ENCODE measurements around the gene KRTAP12-3.

KRTAP12-3 gene

GRCh38 chr21:44618909-44619308 lies 38.8 kb upstream of the KRTAP12-3 start:
- TF ChIP-seq GATA3 (IDR thresholded peaks at IDR 0.05; ENCODE audit: low read depth, low read length) = no peak
- TF ChIP-seq GATA2 (IDR thresholded peaks at IDR 0.05; ENCODE audit: low read depth, low read length) = no peak

DNA sequence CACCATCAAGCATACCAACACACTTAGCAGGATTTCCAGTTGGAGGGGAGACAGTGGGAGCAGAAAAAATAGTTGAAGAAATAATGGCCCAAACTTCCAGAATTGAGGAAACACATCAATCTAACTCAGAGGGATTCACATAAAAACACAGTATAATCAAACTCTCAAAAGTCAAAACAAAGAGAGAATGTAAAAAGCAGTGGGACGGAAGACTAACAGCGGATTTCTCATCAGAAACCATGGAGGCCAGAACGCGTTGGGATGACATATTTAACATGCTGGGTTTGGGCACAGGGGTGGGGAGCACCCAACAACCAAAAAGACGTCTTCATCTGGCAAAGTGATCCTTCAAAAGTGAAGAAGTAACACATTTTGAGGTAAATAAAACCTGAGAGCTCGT lies 37.8 kb upstream of the KRTAP12-3 start:
- no peak for TF ChIP-seq GATA2 (IDR thresholded peaks at IDR 0.05; ENCODE audit: low read depth, low read length)
- no peak for TF ChIP-seq GATA3 (IDR thresholded peaks at IDR 0.05; ENCODE audit: low read depth, low read length)

GRCh38 chr21:44623575-44623974 lies 34.2 kb upstream of the KRTAP12-3 start:
- TF ChIP-seq GATA3 (IDR thresholded peaks at IDR 0.05; ENCODE audit: low read depth, low read length) (no peak), GATA2 (IDR thresholded peaks at IDR 0.05; ENCODE audit: low read depth, low read length) (no peak)

GRCh38 chr21:44625756-44626155 lies 32.0 kb upstream of the KRTAP12-3 start:
- no peak for TF ChIP-seq GATA2 (IDR thresholded peaks at IDR 0.05; ENCODE audit: low read depth, low read length)
- no peak for TF ChIP-seq GATA3 (IDR thresholded peaks at IDR 0.05; ENCODE audit: low read depth, low read length)

GRCh38 chr21:44626262-44626661 lies 31.5 kb upstream of the KRTAP12-3 start:
- TF ChIP-seq GATA3 (IDR thresholded peaks at IDR 0.05; ENCODE audit: low read depth, low read length) (no peak), GATA2 (IDR thresholded peaks at IDR 0.05; ENCODE audit: low read depth, low read length) (no peak)

- TF ChIP-seq GATA3 (IDR thresholded peaks at IDR 0.05; ENCODE audit: low read depth, low read length) (no peak), GATA2 (IDR thresholded peaks at IDR 0.05; ENCODE audit: low read depth, low read length) (no peak)
Observed at GRCh38 chr21:44626673-44627143, 31.0 kb upstream of the KRTAP12-3 start, which contains the start of gene KRTAP10-9. Gene KRTAP10-9, plus strand, starts transcription at chr21:44627093. Its CDS starts 79 bp downstream, at chr21:44627172.

- no peak for TF ChIP-seq GATA2 (IDR thresholded peaks at IDR 0.05; ENCODE audit: low read depth, low read length)
- no peak for TF ChIP-seq GATA3 (IDR thresholded peaks at IDR 0.05; ENCODE audit: low read depth, low read length)
Observed at GRCh38 chr21:44628707-44629391, 28.9 kb upstream of the KRTAP12-3 start.

DNA sequence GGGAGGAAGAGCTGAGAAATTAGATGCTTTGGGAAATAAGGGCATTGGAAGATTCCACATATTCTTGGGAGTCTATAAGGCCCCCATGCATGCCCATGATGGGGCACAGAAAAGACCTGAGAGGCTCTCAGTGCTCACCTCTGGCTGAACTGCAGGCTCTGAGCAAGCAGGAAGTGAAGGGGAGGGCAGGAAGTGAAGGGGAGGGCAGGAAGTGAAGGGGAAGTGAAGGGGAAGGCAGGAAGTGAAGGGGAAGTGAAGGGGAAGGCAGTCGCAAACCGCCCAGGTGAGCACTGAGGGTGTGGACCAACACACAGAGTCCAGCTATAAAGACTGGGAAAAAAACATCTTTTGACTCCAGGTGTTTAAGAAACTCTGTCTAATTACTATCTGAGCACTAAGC lies 27.3 kb upstream of the KRTAP12-3 start:
- TF ChIP-seq GATA3 (IDR thresholded peaks at IDR 0.05; ENCODE audit: low read depth, low read length) (no peak), GATA2 (IDR thresholded peaks at IDR 0.05; ENCODE audit: low read depth, low read length) (no peak)

DNA sequence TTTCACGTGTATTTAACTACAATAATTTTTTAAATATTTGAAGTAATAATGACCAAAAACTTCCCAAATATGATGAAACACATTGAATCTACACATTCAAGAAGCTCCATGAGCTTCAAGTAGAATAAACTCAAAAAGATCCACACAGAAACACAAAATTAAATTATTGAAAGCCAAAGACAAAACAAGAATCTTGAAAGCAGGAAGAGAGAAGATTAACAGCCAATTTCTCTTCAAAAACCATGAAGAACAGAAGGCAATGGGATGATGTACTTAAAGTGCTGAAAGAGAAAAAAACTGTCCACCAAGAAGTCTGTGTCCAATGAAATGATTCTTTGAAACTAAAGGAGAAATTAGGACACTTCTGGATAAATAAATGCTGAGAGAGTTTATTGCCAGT lies 25.7 kb upstream of the KRTAP12-3 start:
- TF ChIP-seq GATA2 (IDR thresholded peaks at IDR 0.05; ENCODE audit: low read depth, low read length) = no peak

- TF ChIP-seq GATA2 (IDR thresholded peaks at IDR 0.05; ENCODE audit: low read depth, low read length) (no peak), GATA3 (IDR thresholded peaks at IDR 0.05; ENCODE audit: low read depth, low read length) (no peak)
Observed at GRCh38 chr21:44636209-44637017, 21.3 kb upstream of the KRTAP12-3 start.

DNA sequence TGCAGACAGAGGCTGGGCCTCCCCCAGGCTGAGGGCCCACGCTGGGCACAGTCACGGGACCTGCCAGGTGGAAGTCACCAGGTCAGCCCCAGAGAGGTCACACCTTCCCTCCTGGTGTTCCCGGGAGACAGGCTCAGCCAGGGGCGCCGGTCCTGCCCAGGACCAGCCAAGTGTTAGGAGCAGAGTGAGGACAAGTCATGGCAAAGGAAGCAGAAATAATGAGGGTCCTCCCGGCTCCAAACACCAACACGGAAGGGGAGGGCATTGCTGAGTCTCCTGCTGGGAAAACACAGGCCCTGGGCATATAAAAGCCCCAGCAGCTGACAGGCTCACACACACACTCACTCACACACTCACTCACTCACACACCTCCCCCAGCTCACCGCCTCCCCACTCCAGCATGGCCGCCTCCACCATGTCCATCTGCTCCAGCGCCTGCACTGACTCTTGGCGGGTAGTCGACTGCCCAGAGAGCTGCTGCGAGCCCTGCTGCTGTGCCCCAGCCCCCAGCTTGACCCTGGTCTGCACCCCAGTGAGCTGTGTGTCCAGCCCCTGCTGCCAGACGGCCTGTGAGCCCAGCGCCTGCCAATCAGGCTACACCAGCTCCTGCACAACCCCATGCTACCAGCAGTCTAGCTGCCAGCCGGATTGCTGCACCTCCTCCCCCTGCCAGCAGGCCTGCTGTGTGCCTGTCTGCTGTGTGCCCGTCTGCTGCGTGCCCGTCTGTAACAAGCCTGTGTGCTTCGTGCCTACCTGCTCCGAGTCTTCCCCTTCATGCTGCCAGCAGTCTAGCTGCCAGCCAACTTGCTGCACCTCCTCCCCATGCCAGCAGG lies 20.5 kb upstream of the KRTAP12-3 start, which contains the start of gene KRTAP10-10:
KRTAP10-10 (plus strand) TSS at position 339 of the 833 bp plus-strand sequence; CDS start at position 401, 62 bp downstream.
- no peak for TF ChIP-seq GATA2 (IDR thresholded peaks at IDR 0.05; ENCODE audit: low read depth, low read length)
- TF ChIP-seq GATA3 (IDR thresholded peaks at IDR 0.05; ENCODE audit: low read depth, low read length) = no peak

GRCh38 chr21:44639331-44639655 lies 18.4 kb upstream of the KRTAP12-3 start:
- no peak for TF ChIP-seq GATA2 (IDR thresholded peaks at IDR 0.05; ENCODE audit: low read depth, low read length)
- no peak for TF ChIP-seq GATA3 (IDR thresholded peaks at IDR 0.05; ENCODE audit: low read depth, low read length)

- no peak for TF ChIP-seq GATA2 (IDR thresholded peaks at IDR 0.05; ENCODE audit: low read depth, low read length)
- TF ChIP-seq GATA3 (IDR thresholded peaks at IDR 0.05; ENCODE audit: low read depth, low read length) = no peak
Observed at GRCh38 chr21:44640761-44641160, 17.0 kb upstream of the KRTAP12-3 start.

DNA sequence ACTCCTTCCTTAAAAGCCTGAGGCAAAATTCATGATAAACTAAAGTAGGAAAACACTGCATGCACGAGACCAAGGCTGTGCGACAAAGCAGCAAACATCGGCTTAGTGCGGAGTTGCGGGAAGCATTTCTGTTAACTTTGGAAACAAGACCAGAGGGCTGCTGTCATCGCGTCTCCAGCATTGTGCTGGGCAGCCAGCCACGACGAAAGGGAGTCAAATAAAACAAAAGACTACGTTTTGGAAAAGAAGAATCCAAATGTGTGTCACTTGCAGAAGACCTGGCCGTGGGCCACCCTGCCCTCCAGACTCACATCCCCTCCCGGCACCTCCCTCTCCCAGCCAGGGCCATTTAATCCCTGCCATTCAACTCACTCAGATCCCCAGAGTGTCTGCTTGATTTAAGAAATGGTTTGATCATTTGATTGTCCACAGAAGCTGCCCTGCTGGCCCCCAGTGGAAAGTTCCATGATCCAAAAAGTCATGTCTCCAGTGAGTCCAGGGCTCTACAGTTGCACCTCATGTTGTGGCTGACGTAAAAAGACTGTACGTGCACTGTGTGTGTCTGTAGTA lies 13.9 kb upstream of the KRTAP12-3 start:
- TF ChIP-seq GATA2 (IDR thresholded peaks at IDR 0.05; ENCODE audit: low read depth, low read length) = no peak
- no peak for TF ChIP-seq GATA3 (IDR thresholded peaks at IDR 0.05; ENCODE audit: low read depth, low read length)
